HCT116 (cell line): Measurements from ENCODE around the gene ABI3. TPM values are rescaled to one million over a fixed set of nuclear protein-coding genes. Genes with fewer than 3 reads are reported as not detected.

Source experiments
- ATAC-seq: fragments of 200-7000 bp; cut with Tn5 transposase; 2 replicates; pipeline ENCODE4 v1.9.1; 2020; ENCODE audit warnings: mild to moderate bottlenecking, moderate library complexity
- BruUV-seq: library from RNA; stranded (reverse); fragments of 400-500 nt; replicated peaks from 2 replicates; lab custom pipeline; 2021; lab: Mats Ljungman, UMichigan
- CTCF ChIA-PET: fragments of 300-600 bp; sonication (Branson Sonifier 250); formaldehyde crosslinking; loops from one replicate; lab custom pipeline; 2021; ENCODE audit warnings: antibody characterized with exemption; lab: Charles Lee
- POLR2A ChIA-PET: fragments of 300-600, 350-600 bp; sonication (Branson Sonifier 250); formaldehyde crosslinking; loops from one replicate; lab custom pipeline; 2021; ENCODE audit warnings: antibody characterized with exemption; lab: Charles Lee
- RAD21 ChIA-PET, 2 experiments: fragments of 300-600 bp; sonication (Branson Sonifier 250); formaldehyde crosslinking; loops; one replicate each; lab custom pipeline; 2023; ENCODE audit warnings: low total read pairs in 2 of 2; ENCODE audit not compliant: uncharacterized antibody in 2 of 2, unreplicated experiment in 2 of 2, low non-redundant PET in 1 of 2; lab: Charles Lee
- DNase-seq: peaks from one replicate; pipeline ENCODE4 v3.0.0-alpha.2; 2010; ENCODE audit warnings: low read depth, low spot score
- H2AFZ ChIP-seq: fragments of 200-600 bp; shearing (Covaris generic), sonication (generic); 2 replicates; pipeline ENCODE4 v1.6.1; 2017; ENCODE audit warnings: low read depth, mixed run types, mixed read lengths, antibody characterized with exemption, low read length; ENCODE audit not compliant: poor library complexity, severe bottlenecking
- H3K27ac ChIP-seq: 2 replicates; pipeline ENCODE4 v1.5.1; 2012; ENCODE audit warnings: low read depth, low read length
- H3K27me3 ChIP-seq: fragments of 200-600 bp; sonication (generic); 2 replicates; pipeline ENCODE4 v1.6.1; 2016; ENCODE audit warnings: mixed run types, low read length, mixed read lengths; ENCODE audit not compliant: insufficient read depth
- H3K36me3 ChIP-seq, 2 experiments: fragments of 200-500 bp in 1 of 2; fragments of 200-600 bp in 1 of 2; sonication (Bioruptor generic) in 1 of 2; sonication (generic) in 1 of 2; 2 replicates each; pipeline versions ENCODE4 v1.5.1 to v1.6.1; 2014 to 2016; ENCODE audit warnings: low read length in 2 of 2, inconsistent platforms in 1 of 2, mixed read lengths in 1 of 2, mixed run types in 1 of 2; ENCODE audit not compliant: insufficient read depth in 2 of 2, control insufficient read depth in 1 of 2
- H3K4me1 ChIP-seq, 2 experiments: fragments of 200-600 bp in 1 of 2; sonication (generic) in 1 of 2; 2 replicates each; pipeline versions ENCODE4 v1.5.1 to v1.6.1; 2012 to 2017; ENCODE audit warnings: low read length in 2 of 2, inconsistent platforms in 1 of 2, mild to moderate bottlenecking in 1 of 2, mixed read lengths in 1 of 2, mixed run types in 1 of 2, moderate library complexity in 1 of 2; ENCODE audit not compliant: insufficient read depth in 2 of 2, control insufficient read depth in 1 of 2
- H3K4me2 ChIP-seq: fragments of 200-600 bp; sonication (generic); 2 replicates; pipeline ENCODE4 v1.6.1; 2017; ENCODE audit warnings: mixed run types, low read length, mixed read lengths
- H3K4me3 ChIP-seq, 2 experiments: fragments of 200-600 bp in 1 of 2; sonication (generic) in 1 of 2; replicated peaks in 1 of 2; 2 replicates each; pipeline ENCODE4 v1.5.1; 2011 to 2016; ENCODE audit warnings: low read length in 2 of 2, control low read depth in 1 of 2, low read depth in 1 of 2, mild to moderate bottlenecking in 1 of 2, mixed read lengths in 1 of 2, mixed run types in 1 of 2
- H3K79me2 ChIP-seq: fragments of 200-600 bp; sonication (generic); 2 replicates; pipeline ENCODE4 v1.6.1; 2017; ENCODE audit warnings: mild to moderate bottlenecking, mixed run types, low read length, moderate library complexity, mixed read lengths; ENCODE audit not compliant: insufficient read depth
- H3K9ac ChIP-seq: fragments of 200-600 bp; sonication (generic); 2 replicates; pipeline ENCODE4 v1.6.1; 2016; ENCODE audit warnings: low read length, mixed read lengths
- H3K9me2 ChIP-seq: fragments of 200-600 bp; sonication (generic), shearing (Covaris generic); 2 replicates; pipeline ENCODE4 v1.6.1; 2017; ENCODE audit warnings: mixed run types, mild to moderate bottlenecking, moderate library complexity; ENCODE audit not compliant: insufficient read depth
- H3K9me3 ChIP-seq, 2 experiments: fragments of 200-500 bp in 1 of 2; fragments of 200-600 bp in 1 of 2; sonication (Bioruptor generic) in 1 of 2; sonication (generic) in 1 of 2; 2 replicates each; pipeline ENCODE4 v1.6.1; 2014 to 2017; ENCODE audit warnings: low read length in 2 of 2, mixed read lengths in 2 of 2, inconsistent platforms in 1 of 2, low read depth in 1 of 2, mild to moderate bottlenecking in 1 of 2, mixed run types in 1 of 2, moderate library complexity in 1 of 2; ENCODE audit not compliant: control insufficient read depth in 1 of 2, insufficient read depth in 1 of 2
- H4K20me1 ChIP-seq: fragments of 200-600 bp; sonication (generic), shearing (Covaris generic); 2 replicates; pipeline ENCODE4 v1.6.1; 2017; ENCODE audit warnings: mixed run types, mild to moderate bottlenecking, moderate library complexity; ENCODE audit not compliant: insufficient read depth
- EGR1 ChIP-seq: IDR thresholded peaks from 2 replicates; pipeline ENCODE4 v1.6.1; 2012; ENCODE audit warnings: low read depth
- EZH2 ChIP-seq: fragments of 200-600 bp; sonication (generic); IDR thresholded peaks from 2 replicates; pipeline ENCODE4 v1.6.1; 2017; ENCODE audit warnings: antibody characterized with exemption, mixed run types
- EZH2phosphoT487 ChIP-seq: fragments of 200-600 bp; IDR thresholded peaks from 2 replicates; pipeline ENCODE4 v1.6.1; 2018; ENCODE audit warnings: antibody characterized with exemption, borderline replicate concordance
- POLR2A ChIP-seq: IDR thresholded peaks from 2 replicates; pipeline ENCODE4 v1.7.0; 2011; ENCODE audit warnings: borderline replicate concordance; ENCODE audit not compliant: insufficient read depth, insufficient read length; ENCODE audit errors: extremely low read depth
- POLR2AphosphoS5 ChIP-seq: IDR thresholded peaks from 2 replicates; pipeline ENCODE4 v1.6.1; 2011; ENCODE audit warnings: mild to moderate bottlenecking, low read depth, low read length, moderate library complexity
- RAD21 ChIP-seq: IDR thresholded peaks from 2 replicates; pipeline ENCODE4 v1.6.1; 2012; ENCODE audit warnings: low read depth, mild to moderate bottlenecking
- SP1 ChIP-seq: IDR thresholded peaks from 2 replicates; pipeline ENCODE4 v1.6.1; 2012; ENCODE audit warnings: low read depth
- SRF ChIP-seq: IDR thresholded peaks from 2 replicates; pipeline ENCODE4 v1.6.1; 2012; ENCODE audit warnings: low read depth
- TCF7L2 ChIP-seq: IDR thresholded peaks from 2 replicates; pipeline ENCODE4 v1.7.0; 2011; ENCODE audit warnings: borderline replicate concordance, inconsistent platforms; ENCODE audit not compliant: insufficient read depth, insufficient read length; ENCODE audit errors: extremely low read depth
- ZNF274 ChIP-seq: fragments of 200-500 bp; sonication (Bioruptor generic); IDR thresholded peaks from 2 replicates; pipeline ENCODE4 v1.6.1; 2014; ENCODE audit warnings: mild to moderate bottlenecking, low read depth, low read length, inconsistent platforms
- intact Hi-C: fragments of 100-400 bp; cut with micrococcal nuclease; formaldehyde crosslinking; loops from 2 replicates; pipeline ENCODE4 v1.10.0; 2022
- total RNA-seq: library from RNA; stranded (reverse); gene quantifications from one replicate; pipeline ENCODE4 v1.2.1, GENCODE V29; 2021; ENCODE audit not compliant: unreplicated experiment
- TF ChIP-seq, protein P1 (sequence below): IDR thresholded peaks from 2 replicates; pipeline ENCODE4 v1.6.1; 2012
- TF ChIP-seq, protein P2 (sequence below): IDR thresholded peaks from 2 replicates; pipeline ENCODE4 v1.6.1; 2011; ENCODE audit warnings: mild to moderate bottlenecking, low read length, moderate library complexity; ENCODE audit not compliant: insufficient replicate concordance; ENCODE audit errors: extremely low read depth
- TF ChIP-seq, protein P3 (sequence below): IDR thresholded peaks from 2 replicates; pipeline ENCODE4 v1.6.1; 2012

The ABI3 gene
- total RNA-seq, 1 experiment from 2014 or later, result 0.12 TPM

DNA sequence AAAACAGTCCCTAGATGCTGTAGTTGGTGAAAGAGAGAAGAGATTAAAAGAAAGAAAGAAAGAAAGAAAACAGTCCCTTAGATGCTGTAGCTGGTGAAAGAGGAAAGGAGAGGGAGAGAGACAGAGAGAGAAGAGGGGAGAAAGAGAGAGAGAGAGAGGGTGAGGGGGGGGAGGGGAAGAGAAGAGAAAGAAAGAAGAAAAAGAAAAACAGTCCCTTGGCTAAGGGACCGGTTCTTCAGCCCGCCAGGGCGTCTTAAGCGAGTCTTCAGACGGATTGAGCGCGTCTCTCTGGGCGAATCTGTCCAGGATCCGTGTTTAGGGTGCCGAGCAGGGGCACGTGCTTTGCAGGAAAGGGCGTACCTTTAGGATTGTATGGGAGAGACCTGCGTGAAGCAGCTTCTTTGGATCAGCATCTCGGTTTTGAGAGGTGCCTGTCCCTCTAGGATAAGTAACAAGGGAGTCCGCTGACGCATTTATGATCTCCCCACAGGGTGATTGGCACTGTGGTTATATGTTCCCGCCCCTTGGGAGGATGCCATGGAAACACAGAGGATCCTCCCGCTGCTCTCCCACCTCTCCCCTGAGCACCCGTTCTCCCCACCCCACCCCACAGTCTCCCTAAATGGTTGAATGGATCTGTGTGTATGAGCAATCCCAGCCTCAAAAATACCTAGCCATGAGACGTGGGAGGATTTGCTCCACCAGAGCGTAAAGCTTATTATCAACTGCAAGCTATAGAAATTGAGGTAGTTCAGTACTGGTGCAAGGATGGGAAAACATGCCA lies 16.8 kb upstream of the ABI3 start:
- ATAC-seq, result no peak
- peak overlapping the region; percentile 85 for H3K27ac ChIP-seq
- CTCF ChIA-PET, result interaction anchor here (0.6 to 1.6 kb wide), 3 partner anchors 34 to 1290 kb away, joined by 3 to 6 read pairs (median 3); no protein-coding TSS in a partner anchor

DNA sequence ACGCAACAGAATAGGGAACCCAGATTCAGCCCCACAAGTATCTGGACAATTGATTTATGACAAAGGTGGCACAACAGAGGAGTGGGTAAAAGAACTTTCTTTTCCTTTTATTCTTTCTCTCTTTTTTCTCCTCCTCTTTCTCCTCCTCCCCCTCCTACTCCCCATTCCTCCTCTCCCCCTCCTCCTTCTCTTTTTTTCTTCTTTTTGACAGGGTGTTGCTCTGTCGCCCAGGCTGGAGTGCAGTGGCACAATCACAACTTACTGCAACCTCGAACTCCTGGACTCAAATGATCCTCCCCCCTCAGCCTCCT lies 16.3 kb upstream of the ABI3 start:
- DNase-seq, result no peak
- Histone ChIP-seq H3K27ac (no peak overlapping the region), H3K79me2 (no peaks in the 10 kb centered on the region), H3K9ac (no peak overlapping the region), H3K4me2 (peak overlapping the region; percentile 91), H3K27me3 (no peaks in the 10 kb centered on the region), H2AFZ (peak overlapping the region; percentile 72), H3K9me3 (no peaks in the 10 kb centered on the region), H3K4me1 (peaks cover 13 to 50% of the 10 kb centered on the region in 2 experiments; a peak in 3 of 4 replicates), H4K20me1 (no peaks in the 10 kb centered on the region), H3K36me3 (no peaks in the 10 kb centered on the region), H3K9me2 (no peaks in the 10 kb centered on the region), H3K4me3 (peak overlapping the region in 1 of 2 experiments; percentile 61; a peak in 2 of 4 replicates)
- intact Hi-C loops, result loop anchor here (5.0 kb wide), 3 partner anchors 33 to 302 kb away; partner anchors contain the start of genes ATP5MC1 and UBE2Z
- CTCF ChIA-PET, result interaction anchor here (0.9 to 1.6 kb wide), 2 partner anchors 34 to 287 kb away, joined by 3 to 6 read pairs; no protein-coding TSS in a partner anchor
- no peak for ATAC-seq
- POLR2A ChIA-PET, result interaction anchor here (0.6 kb wide), 1 partner anchor 317 kb away, joined by 5 read pairs; no protein-coding TSS in a partner anchor
- no TSS peak for BruUV-seq
- RAD21 ChIA-PET, result no interaction called here
- no peak for TF ChIP-seq EGR1
- TF ChIP-seq EZH2, result no peak
- TF ChIP-seq, protein P1, sequence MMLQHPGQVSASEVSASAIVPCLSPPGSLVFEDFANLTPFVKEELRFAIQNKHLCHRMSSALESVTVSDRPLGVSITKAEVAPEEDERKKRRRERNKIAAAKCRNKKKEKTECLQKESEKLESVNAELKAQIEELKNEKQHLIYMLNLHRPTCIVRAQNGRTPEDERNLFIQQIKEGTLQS, result no peak
- TF ChIP-seq ZNF274, result no peak
- no peak for TF ChIP-seq EZH2phosphoT487
- TF ChIP-seq, protein P2, sequence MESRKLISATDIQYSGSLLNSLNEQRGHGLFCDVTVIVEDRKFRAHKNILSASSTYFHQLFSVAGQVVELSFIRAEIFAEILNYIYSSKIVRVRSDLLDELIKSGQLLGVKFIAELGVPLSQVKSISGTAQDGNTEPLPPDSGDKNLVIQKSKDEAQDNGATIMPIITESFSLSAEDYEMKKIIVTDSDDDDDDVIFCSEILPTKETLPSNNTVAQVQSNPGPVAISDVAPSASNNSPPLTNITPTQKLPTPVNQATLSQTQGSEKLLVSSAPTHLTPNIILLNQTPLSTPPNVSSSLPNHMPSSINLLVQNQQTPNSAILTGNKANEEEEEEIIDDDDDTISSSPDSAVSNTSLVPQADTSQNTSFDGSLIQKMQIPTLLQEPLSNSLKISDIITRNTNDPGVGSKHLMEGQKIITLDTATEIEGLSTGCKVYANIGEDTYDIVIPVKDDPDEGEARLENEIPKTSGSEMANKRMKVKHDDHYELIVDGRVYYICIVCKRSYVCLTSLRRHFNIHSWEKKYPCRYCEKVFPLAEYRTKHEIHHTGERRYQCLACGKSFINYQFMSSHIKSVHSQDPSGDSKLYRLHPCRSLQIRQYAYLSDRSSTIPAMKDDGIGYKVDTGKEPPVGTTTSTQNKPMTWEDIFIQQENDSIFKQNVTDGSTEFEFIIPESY, result no peak
- no peak for TF ChIP-seq SRF
- no peak for TF ChIP-seq SP1

More for the DNA sequence above, 16.8 kb upstream of the ABI3 start:
- Histone ChIP-seq H2AFZ (peak overlapping the region; percentile 72), H3K9me2 (no peaks in the 10 kb centered on the region), H4K20me1 (no peaks in the 10 kb centered on the region), H3K27me3 (no peaks in the 10 kb centered on the region), H3K9ac (peak overlapping the region; percentile 76), H3K4me2 (peak overlapping the region; percentile 91), H3K36me3 (no peaks in the 10 kb centered on the region), H3K4me3 (peak overlapping the region; percentile 54 to 61), H3K9me3 (no peaks in the 10 kb centered on the region), H3K79me2 (no peaks in the 10 kb centered on the region), H3K4me1 (peaks cover 13 to 50% of the 10 kb centered on the region in 2 experiments; a peak in 3 of 4 replicates)
- POLR2A ChIA-PET, result no interaction called here
- no TSS peak for BruUV-seq
- DNase-seq, result peak; percentile 33
- intact Hi-C loops, result loop anchor here (5.0 kb wide), 3 partner anchors 34 to 301 kb away; partner anchors contain the start of genes ATP5MC1 and UBE2Z
- RAD21 ChIA-PET, result interaction anchor here in 1 of 2 experiments (1.0 kb wide), 1 partner anchor 13 kb away, joined by 3 read pairs; no protein-coding TSS in a partner anchor
- TF ChIP-seq SP1 (no peak), POLR2AphosphoS5 (no peak), SRF (no peak), TCF7L2 (no peak), POLR2A (no peak), RAD21 (no peak)
- TF ChIP-seq, protein P3, sequence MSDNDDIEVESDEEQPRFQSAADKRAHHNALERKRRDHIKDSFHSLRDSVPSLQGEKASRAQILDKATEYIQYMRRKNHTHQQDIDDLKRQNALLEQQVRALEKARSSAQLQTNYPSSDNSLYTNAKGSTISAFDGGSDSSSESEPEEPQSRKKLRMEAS, result no peak
- TF ChIP-seq, protein P1, result no peak
- TF ChIP-seq, all 23 proteins: peak for 0
